Dermis blood vessel endothelial cell (primary cell): ENCODE measurements around the gene EEF1AKMT2. TPM values are rescaled to one million over a fixed set of nuclear protein-coding genes. Genes with fewer than 3 reads are reported as not detected.
A peak's percentile ranks its signal among the peaks of the same experiment; 100 is the strongest.

Source experiments
- DNase-seq: peaks from one replicate; pipeline ENCODE4 v3.0.0; 2010
- total RNA-seq: library from RNA; depleted of rRNA; stranded (reverse); fragments of >200 nt; gene quantifications from 2 replicates; pipeline ENCODE4 v1.2.3, GENCODE V29; 2014

EEF1AKMT2 gene
- total RNA-seq, 1 donor from 2014 or later, result 10.4 TPM

- DNase-seq, result peak; percentile 73
These were observed 73.6 kb downstream of the EEF1AKMT2 start for GRCh38 chr10:124717911-124718741.

GRCh38 chr10:124717041-124717757, 74.5 kb downstream of the EEF1AKMT2 start:
- no peak for DNase-seq

GRCh38 chr10:124716369-124716768, 75.3 kb downstream of the EEF1AKMT2 start:
- no peak for DNase-seq

GRCh38 chr10:124715439-124715838, 76.2 kb downstream of the EEF1AKMT2 start:
- no peak for DNase-seq

GRCh38 chr10:124713679-124714255, 77.9 kb downstream of the EEF1AKMT2 start:
- peak; percentile 33 for DNase-seq

DNA sequence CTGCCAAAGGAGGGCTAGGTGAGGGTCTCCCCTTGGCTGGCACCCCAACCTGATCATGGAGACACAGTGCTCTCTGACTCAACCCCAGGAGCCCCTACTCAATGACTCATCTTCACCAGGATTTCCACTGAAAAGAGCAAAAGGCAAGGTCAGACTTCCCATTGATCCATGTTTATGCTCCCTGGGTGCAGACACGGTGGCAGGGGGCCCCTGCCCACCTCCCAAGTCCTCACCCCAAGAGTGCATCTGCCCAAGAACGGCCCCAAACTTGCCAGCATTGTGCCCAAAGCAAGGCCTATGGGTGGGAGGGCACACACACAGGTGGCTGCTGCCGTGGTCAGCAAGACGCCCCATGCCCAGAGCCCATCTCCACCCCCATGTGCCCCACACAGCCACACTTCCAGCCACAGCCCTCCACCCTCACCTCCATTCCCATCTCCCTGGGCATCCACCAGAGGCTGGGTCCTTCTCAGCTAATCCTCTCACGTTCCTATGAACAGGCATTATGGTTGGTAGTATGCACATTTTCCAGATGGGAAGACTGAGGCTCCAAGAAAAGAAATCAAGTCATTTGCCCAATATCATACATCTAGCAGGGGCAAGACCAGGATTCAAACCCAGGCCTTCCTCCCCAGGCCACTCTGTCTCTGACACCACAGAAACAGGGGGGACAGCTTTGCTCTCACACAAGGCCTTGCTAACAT, 78.8 kb downstream of the EEF1AKMT2 start:
- DNase-seq, result no peak

DNA sequence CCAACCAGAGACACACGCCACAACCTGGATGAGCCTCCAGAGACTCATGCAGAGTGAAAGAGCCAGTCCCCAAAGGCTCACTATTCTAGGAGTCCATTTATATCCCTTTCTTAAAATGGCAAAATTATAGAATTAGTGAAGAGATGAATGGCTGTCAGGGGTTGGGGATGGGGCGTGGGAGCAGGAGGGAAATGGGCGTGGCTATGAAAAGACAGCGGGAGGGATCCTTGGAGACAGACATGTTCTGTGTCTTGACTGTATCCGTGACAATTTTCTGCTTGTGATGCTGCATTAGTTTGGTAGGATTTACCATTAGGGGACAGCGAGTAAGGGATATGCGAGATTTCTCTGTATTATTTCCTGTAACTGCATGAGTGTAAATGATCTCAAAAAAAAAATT, 80.5 kb downstream of the EEF1AKMT2 start:
- no peak for DNase-seq

DNA sequence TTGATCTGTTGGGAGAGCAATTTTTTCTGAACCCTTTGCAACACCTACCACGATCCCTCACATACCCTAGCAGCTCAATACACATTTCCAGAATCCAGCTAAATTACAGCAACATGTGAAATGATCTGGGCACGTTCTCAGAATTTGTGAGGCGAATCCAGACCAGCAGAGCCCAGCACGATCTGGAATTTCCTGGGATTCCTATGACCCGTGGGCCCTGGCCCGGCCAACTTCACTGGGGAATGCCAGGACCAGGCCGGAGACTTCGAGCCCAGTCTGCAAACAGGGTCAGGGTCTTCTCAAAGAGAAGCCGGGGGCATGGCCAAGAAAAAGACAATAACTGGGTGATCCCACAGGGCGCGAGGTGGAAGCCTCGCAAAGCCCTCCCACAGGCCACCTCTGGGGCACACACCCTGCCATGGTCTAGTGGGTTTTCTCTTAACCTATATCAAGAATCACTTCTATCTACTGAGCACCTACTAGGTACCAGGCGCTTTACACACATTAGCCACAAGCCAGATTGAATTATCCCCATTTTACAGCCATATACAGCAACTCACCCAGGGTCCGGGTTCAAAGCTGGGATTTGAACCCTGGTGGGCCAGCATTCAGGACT, 81.3 kb downstream of the EEF1AKMT2 start:
- no peak for DNase-seq

- no peak for DNase-seq
These were observed 81.8 kb downstream of the EEF1AKMT2 start for GRCh38 chr10:124709861-124710260.

GRCh38 chr10:124708922-124709520, 82.7 kb downstream of the EEF1AKMT2 start:
- peak; percentile 24 for DNase-seq

DNA sequence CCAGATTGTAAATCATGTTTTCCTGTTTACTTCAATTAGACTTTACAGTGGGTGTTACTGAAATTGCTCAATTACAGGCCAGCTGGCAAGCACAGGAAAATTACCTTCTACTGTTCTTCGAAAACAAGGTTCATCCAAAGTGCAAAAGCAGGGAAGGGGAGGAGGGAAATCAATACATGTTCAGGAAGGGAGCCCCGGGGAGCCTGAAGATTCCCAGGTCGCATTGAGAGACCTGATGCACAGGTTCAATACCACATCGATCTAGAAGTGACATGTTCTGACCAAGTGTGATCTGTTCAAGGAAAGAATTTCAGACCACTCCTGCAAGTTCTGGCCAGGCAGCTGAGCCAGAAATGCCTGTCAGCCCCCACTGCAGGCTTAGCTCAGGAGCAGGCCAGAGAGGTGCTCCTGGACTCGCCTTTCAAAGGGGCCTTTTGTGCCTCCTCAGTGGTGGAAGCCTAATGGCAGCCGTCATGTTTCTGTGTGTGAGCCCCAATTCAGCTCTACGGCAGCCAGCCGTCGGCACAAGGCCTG, 83.4 kb downstream of the EEF1AKMT2 start:
- DNase-seq, result peak; percentile 29

Other genes with a start within 250 kb of the EEF1AKMT2 start
- 30.5 and 36.5 TPM in 2 replicates for gene FAM53B, start 47.5 kb downstream of the EEF1AKMT2 start, total RNA-seq
- gene ABRAXAS2, start 9.9 kb upstream of the EEF1AKMT2 start, total RNA-seq, result 14.3 and 18.8 TPM in 2 replicates
- gene ZRANB1, start 150.2 kb upstream of the EEF1AKMT2 start, total RNA-seq, result 22.2 and 25.4 TPM in 2 replicates